ENCODE measurements around the gene ATP1B3. TPM values are rescaled to one million over a fixed set of nuclear protein-coding genes. Genes with fewer than 3 reads are reported as not detected.

Gene ATP1B3
- total and polyA plus RNA-seq, 2 of the 13 experiments (the other 11 are each of a cell fraction or from before 2014, with no cell fraction given): 84.3 to 93.6 TPM

DNA sequence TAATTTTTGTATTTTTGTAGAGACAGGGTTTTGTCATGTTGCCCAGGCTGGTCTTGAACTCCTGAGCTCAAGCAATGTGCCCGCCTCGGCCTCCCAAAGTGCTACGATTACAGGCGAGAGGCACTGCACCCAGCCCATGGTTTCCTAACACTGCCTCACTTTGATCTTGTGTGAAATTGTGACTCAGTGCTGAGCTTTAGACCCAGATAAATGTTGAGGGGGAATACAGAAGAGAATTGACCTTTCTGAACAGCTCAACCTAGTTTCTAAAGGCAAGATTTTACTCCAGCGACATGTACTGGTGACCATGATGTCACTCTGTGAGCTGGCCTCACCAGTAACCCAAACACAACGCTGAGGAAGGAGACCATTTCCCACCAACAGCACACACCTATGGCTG is 73.5 kb downstream of the ATP1B3 start (continued):
- peak in 1 of 2 experiments; percentile 75; a peak in 1 of 4 replicates for TF ChIP-seq EP300 (IDR thresholded peaks at IDR 0.05; ENCODE audit: low read depth in 2 of 2, low read length in 2 of 2)
- no peak for TF ChIP-seq EP300 (CRISPR knock-in tag; IDR thresholded peaks at IDR 0.05; ENCODE audit: borderline replicate concordance)
- TF ChIP-seq, protein P1, sequence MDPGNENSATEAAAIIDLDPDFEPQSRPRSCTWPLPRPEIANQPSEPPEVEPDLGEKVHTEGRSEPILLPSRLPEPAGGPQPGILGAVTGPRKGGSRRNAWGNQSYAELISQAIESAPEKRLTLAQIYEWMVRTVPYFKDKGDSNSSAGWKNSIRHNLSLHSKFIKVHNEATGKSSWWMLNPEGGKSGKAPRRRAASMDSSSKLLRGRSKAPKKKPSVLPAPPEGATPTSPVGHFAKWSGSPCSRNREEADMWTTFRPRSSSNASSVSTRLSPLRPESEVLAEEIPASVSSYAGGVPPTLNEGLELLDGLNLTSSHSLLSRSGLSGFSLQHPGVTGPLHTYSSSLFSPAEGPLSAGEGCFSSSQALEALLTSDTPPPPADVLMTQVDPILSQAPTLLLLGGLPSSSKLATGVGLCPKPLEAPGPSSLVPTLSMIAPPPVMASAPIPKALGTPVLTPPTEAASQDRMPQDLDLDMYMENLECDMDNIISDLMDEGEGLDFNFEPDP (CRISPR knock-in tag; conservative IDR thresholded peaks at IDR 0.05): no peak
- TF ChIP-seq HMGXB4 (CRISPR knock-in tag; IDR thresholded peaks at IDR 0.05; ENCODE audit: borderline replicate concordance in 1 of 2, low read depth in 1 of 2): no peak
- TF ChIP-seq CHD4 (IDR thresholded peaks at IDR 0.05; ENCODE audit: borderline replicate concordance, low read length): no peak
- TF ChIP-seq, protein P2, sequence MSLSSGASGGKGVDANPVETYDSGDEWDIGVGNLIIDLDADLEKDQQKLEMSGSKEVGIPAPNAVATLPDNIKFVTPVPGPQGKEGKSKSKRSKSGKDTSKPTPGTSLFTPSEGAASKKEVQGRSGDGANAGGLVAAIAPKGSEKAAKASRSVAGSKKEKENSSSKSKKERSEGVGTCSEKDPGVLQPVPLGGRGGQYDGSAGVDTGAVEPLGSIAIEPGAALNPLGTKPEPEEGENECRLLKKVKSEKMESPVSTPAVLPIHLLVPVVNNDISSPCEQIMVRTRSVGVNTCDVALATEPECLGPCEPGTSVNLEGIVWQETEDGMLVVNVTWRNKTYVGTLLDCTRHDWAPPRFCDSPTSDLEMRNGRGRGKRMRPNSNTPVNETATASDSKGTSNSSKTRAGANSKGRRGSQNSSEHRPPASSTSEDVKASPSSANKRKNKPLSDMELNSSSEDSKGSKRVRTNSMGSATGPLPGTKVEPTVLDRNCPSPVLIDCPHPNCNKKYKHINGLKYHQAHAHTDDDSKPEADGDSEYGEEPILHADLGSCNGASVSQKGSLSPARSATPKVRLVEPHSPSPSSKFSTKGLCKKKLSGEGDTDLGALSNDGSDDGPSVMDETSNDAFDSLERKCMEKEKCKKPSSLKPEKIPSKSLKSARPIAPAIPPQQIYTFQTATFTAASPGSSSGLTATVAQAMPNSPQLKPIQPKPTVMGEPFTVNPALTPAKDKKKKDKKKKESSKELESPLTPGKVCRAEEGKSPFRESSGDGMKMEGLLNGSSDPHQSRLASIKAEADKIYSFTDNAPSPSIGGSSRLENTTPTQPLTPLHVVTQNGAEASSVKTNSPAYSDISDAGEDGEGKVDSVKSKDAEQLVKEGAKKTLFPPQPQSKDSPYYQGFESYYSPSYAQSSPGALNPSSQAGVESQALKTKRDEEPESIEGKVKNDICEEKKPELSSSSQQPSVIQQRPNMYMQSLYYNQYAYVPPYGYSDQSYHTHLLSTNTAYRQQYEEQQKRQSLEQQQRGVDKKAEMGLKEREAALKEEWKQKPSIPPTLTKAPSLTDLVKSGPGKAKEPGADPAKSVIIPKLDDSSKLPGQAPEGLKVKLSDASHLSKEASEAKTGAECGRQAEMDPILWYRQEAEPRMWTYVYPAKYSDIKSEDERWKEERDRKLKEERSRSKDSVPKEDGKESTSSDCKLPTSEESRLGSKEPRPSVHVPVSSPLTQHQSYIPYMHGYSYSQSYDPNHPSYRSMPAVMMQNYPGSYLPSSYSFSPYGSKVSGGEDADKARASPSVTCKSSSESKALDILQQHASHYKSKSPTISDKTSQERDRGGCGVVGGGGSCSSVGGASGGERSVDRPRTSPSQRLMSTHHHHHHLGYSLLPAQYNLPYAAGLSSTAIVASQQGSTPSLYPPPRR (CRISPR knock-in tag; IDR thresholded peaks at IDR 0.05; ENCODE audit: borderline replicate concordance): no peak
- peak; percentile 68; the same call in 1 of the 2 replicates for TF ChIP-seq ZNF501 (CRISPR knock-in tag; IDR thresholded peaks at IDR 0.05)
- TF ChIP-seq EED (CRISPR knock-in tag; IDR thresholded peaks at IDR 0.05): no peak
- no peak for TF ChIP-seq MTF2 (CRISPR knock-in tag; IDR thresholded peaks at IDR 0.05; ENCODE audit: borderline replicate concordance)
- TF ChIP-seq, protein P3, sequence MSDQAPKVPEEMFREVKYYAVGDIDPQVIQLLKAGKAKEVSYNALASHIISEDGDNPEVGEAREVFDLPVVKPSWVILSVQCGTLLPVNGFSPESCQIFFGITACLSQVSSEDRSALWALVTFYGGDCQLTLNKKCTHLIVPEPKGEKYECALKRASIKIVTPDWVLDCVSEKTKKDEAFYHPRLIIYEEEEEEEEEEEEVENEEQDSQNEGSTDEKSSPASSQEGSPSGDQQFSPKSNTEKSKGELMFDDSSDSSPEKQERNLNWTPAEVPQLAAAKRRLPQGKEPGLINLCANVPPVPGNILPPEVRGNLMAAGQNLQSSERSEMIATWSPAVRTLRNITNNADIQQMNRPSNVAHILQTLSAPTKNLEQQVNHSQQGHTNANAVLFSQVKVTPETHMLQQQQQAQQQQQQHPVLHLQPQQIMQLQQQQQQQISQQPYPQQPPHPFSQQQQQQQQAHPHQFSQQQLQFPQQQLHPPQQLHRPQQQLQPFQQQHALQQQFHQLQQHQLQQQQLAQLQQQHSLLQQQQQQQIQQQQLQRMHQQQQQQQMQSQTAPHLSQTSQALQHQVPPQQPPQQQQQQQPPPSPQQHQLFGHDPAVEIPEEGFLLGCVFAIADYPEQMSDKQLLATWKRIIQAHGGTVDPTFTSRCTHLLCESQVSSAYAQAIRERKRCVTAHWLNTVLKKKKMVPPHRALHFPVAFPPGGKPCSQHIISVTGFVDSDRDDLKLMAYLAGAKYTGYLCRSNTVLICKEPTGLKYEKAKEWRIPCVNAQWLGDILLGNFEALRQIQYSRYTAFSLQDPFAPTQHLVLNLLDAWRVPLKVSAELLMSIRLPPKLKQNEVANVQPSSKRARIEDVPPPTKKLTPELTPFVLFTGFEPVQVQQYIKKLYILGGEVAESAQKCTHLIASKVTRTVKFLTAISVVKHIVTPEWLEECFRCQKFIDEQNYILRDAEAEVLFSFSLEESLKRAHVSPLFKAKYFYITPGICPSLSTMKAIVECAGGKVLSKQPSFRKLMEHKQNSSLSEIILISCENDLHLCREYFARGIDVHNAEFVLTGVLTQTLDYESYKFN (CRISPR knock-in tag; conservative IDR thresholded peaks at IDR 0.05): peak; percentile 74
- TF ChIP-seq PTBP1 (IDR thresholded peaks at IDR 0.05; ENCODE audit: low read depth, low read length, poor library complexity, severe bottlenecking): no peak
- TF ChIP-seq SYNCRIP (IDR thresholded peaks at IDR 0.05; ENCODE audit: insufficient read depth, low read depth, low read length): no peak
- no peak for TF ChIP-seq ZSCAN30 (CRISPR knock-in tag; IDR thresholded peaks at IDR 0.05)
- no peak for TF ChIP-seq ZNF296 (CRISPR knock-in tag; conservative IDR thresholded peaks at IDR 0.05)
- TF ChIP-seq NCOR1 (IDR thresholded peaks at IDR 0.05; ENCODE audit: borderline replicate concordance, low read length): peak; percentile 71; the same call in 1 of the 2 replicates
- no peak for TF ChIP-seq SALL2 (CRISPR knock-in tag; IDR thresholded peaks at IDR 0.05)

Data from HepG2 (cell line).